HG03108 (cell line): ENCODE results near the gene POU2AF2.
"Not testable (repeated sequence)": the region's sequence is repeated elsewhere in the genome, so short reads cannot be mapped to it uniquely, and the experiment has no call there.

ENCODE experiments used
- ATAC-seq: cut with Tn5 transposase; IDR thresholded peaks from one replicate; pipeline ENCODE4 v1.9.1; 2021; ENCODE audit warnings: moderate library complexity; ENCODE audit not compliant: unreplicated experiment

Gene POU2AF2

GRCh38 chr11:111301004-111301841, 55.7 kb downstream of the POU2AF2 start:
- no peak for ATAC-seq

- ATAC-seq, result no peak
Measured at GRCh38 chr11:111301842-111302118, 56.3 kb downstream of the POU2AF2 start.

- no peak for ATAC-seq
Measured at GRCh38 chr11:111302298-111302697, 56.8 kb downstream of the POU2AF2 start.

GRCh38 chr11:111303461-111303860, 57.9 kb downstream of the POU2AF2 start:
- no peak for ATAC-seq

GRCh38 chr11:111305162-111305802, 59.8 kb downstream of the POU2AF2 start:
- ATAC-seq, result no peak

GRCh38 chr11:111305876-111306275, 60.4 kb downstream of the POU2AF2 start:
- no peak for ATAC-seq

GRCh38 chr11:111306321-111306720, 60.8 kb downstream of the POU2AF2 start:
- ATAC-seq, result no peak

GRCh38 chr11:111307472-111308108, 62.1 kb downstream of the POU2AF2 start:
- ATAC-seq, result no peak

GRCh38 chr11:111308140-111308539, 62.6 kb downstream of the POU2AF2 start:
- no peak for ATAC-seq

GRCh38 chr11:111309215-111309915, 63.8 kb downstream of the POU2AF2 start:
- ATAC-seq, result no peak

- no peak for ATAC-seq
Measured at GRCh38 chr11:111310088-111310487, 64.6 kb downstream of the POU2AF2 start.

GRCh38 chr11:111310723-111311122, 65.2 kb downstream of the POU2AF2 start:
- ATAC-seq, result no peak

GRCh38 chr11:111312076-111312475, 66.6 kb downstream of the POU2AF2 start:
- ATAC-seq, result no peak

- ATAC-seq, result no peak
Measured at GRCh38 chr11:111319296-111319695, 73.8 kb downstream of the POU2AF2 start.

GRCh38 chr11:111320199-111320598, 74.7 kb downstream of the POU2AF2 start:
- not testable (repeated sequence) for ATAC-seq

GRCh38 chr11:111320728-111321568, 75.4 kb downstream of the POU2AF2 start:
- no peak for ATAC-seq

- no peak for ATAC-seq
Measured at GRCh38 chr11:111322534-111322933, 77.0 kb downstream of the POU2AF2 start.

- ATAC-seq, result no peak
Measured at GRCh38 chr11:111324277-111324720, 78.8 kb downstream of the POU2AF2 start.

GRCh38 chr11:111325259-111325658, 79.7 kb downstream of the POU2AF2 start:
- no peak for ATAC-seq

GRCh38 chr11:111326824-111327223, 81.3 kb downstream of the POU2AF2 start:
- ATAC-seq, result no peak
